ENCODE results near the gene ABCC4.

GRCh38 chr13:94972262-94972661 is 329.0 kb downstream of the ABCC4 start:
- TF ChIP-seq GATAD2B (IDR thresholded peaks at IDR 0.05; ENCODE audit: borderline replicate concordance) (no peak), EHMT2 (IDR thresholded peaks at IDR 0.05) (no peak), CUX1 (CRISPR knock-in tag; IDR thresholded peaks at IDR 0.05) (no peak), CTCF (IDR thresholded peaks at IDR 0.05 in 2 of 3, conservative IDR thresholded peaks at IDR 0.05 in 1 of 3; ENCODE audit: insufficient read depth in 2 of 3, low read depth in 1 of 3, low read length in 3 of 3) (no peak), ATF7 (IDR thresholded peaks at IDR 0.05) (0 out of 2 replicates have a peak, but pooled peaks have one; percentile 15), POLR2AphosphoS5 (IDR thresholded peaks at IDR 0.05; ENCODE audit: control insufficient read depth, insufficient read depth, low read depth, low read length) (no peak), SNRNP70 (optimal IDR thresholded peaks at IDR 0.05; ENCODE audit: low read depth, low read length) (no peak), SMARCA5 (IDR thresholded peaks at IDR 0.05) (no peak), BMI1 (IDR thresholded peaks at IDR 0.05; ENCODE audit: low read length) (no peak), ETV5 (CRISPR knock-in tag; IDR thresholded peaks at IDR 0.05; ENCODE audit: low read depth) (no peak), HNRNPLL (IDR thresholded peaks at IDR 0.05; ENCODE audit: low read depth, low read length, poor library complexity, severe bottlenecking) (no peak), ZSCAN29 (IDR thresholded peaks at IDR 0.05) (no peak), CHD4 (IDR thresholded peaks at IDR 0.05; ENCODE audit: insufficient read depth, insufficient replicate concordance, low read depth, low read length, poor library complexity, severe bottlenecking) (no peak), MLX (CRISPR knock-in tag; conservative IDR thresholded peaks at IDR 0.05) (no peak)

All from K562 (cell line).